HepG2 (cell line): ENCODE measurements around the gene PYCR2. TPM values are rescaled to one million over a fixed set of nuclear protein-coding genes. Genes with fewer than 3 reads are reported as not detected.

Source experiments
- EHMT2 ChIP-seq: fragments of 200-600 bp; sonication (generic); IDR thresholded peaks from 2 replicates; pipeline ENCODE4 v1.7.0; 2017; ENCODE audit warnings: antibody characterized with exemption, low read depth, low read length, borderline replicate concordance
- NFAT5 ChIP-seq: sonication (generic); formaldehyde crosslinking; IDR thresholded peaks from 2 replicates; pipeline ENCODE4 v1.4.0; 2020; ENCODE audit warnings: missing genetic modification reagents
- NRL ChIP-seq: sonication (generic); formaldehyde crosslinking; IDR thresholded peaks from 2 replicates; pipeline ENCODE4 v1.5.0; 2020; ENCODE audit warnings: missing genetic modification reagents, mild to moderate bottlenecking, moderate library complexity, borderline replicate concordance
- RAD51 ChIP-seq: fragments of 450-650 bp; IDR thresholded peaks from 2 replicates; pipeline ENCODE4 v1.6.1; 2016; ENCODE audit warnings: borderline replicate concordance
- SALL1 ChIP-seq: sonication (generic); formaldehyde crosslinking; IDR thresholded peaks from 2 replicates; pipeline ENCODE4 v1.8.0; 2022; ENCODE audit warnings: mild to moderate bottlenecking, missing genetic modification reagents
- SNAPC5 ChIP-seq: sonication (generic); formaldehyde crosslinking; IDR thresholded peaks from 2 replicates; pipeline ENCODE4 v1.8.1; 2023; ENCODE audit warnings: mild to moderate bottlenecking, missing genetic modification reagents, borderline replicate concordance
- ZNF225 ChIP-seq: sonication (generic); formaldehyde crosslinking; IDR thresholded peaks from 2 replicates; pipeline ENCODE4 v1.4.0; 2020; ENCODE audit warnings: mild to moderate bottlenecking, missing genetic modification reagents
- ZNF280B ChIP-seq: sonication (generic); formaldehyde crosslinking; IDR thresholded peaks from 2 replicates; pipeline ENCODE4 v1.5.0; 2020; ENCODE audit warnings: missing genetic modification reagents, mild to moderate bottlenecking, borderline replicate concordance
- ZNF724P ChIP-seq: sonication (generic); formaldehyde crosslinking; IDR thresholded peaks from 2 replicates; pipeline ENCODE4 v1.8.0; 2022; ENCODE audit warnings: missing genetic modification reagents, borderline replicate concordance
- polyA plus RNA-seq, 8 experiments: library from polyadenylated mRNA; depleted of rRNA in 3 of 8; stranded (reverse) in 7 of 8; unstranded in 1 of 8; fragments of >200 nt; fragmentation: Illumina TruSeq in 4 of 8; extraction: Trizol in 4 of 8; gene quantifications; 2 replicates each; pipeline versions ENCODE4 v1.2.1 to v1.2.3, GENCODE V29; 2011 to 2016; ENCODE audit warnings: low read depth in 4 of 8, missing spikeins in 1 of 8, mixed read lengths in 1 of 8; ENCODE audit not compliant: insufficient read depth in 1 of 8
- total RNA-seq, 5 experiments: library from RNA; depleted of rRNA; stranded (reverse); fragments of >200 nt; fragmentation: Illumina TruSeq; extraction: Trizol; gene quantifications; 2 replicates each; pipeline ENCODE4 v1.2.3, GENCODE V29; 2016; ENCODE audit warnings: low read depth in 1 of 5
- TF ChIP-seq, protein P1 (sequence below): sonication (generic); formaldehyde crosslinking; conservative IDR thresholded peaks from 2 replicates; pipeline ENCODE4 v1.8.0; 2022; ENCODE audit warnings: low read depth, missing genetic modification reagents
- TF ChIP-seq, protein P2 (sequence below): sonication (generic); formaldehyde crosslinking; IDR thresholded peaks from 2 replicates; pipeline ENCODE4 v1.4.0; 2020; ENCODE audit warnings: mild to moderate bottlenecking, missing genetic modification reagents

The PYCR2 gene
- total and polyA plus RNA-seq, 2 of the 13 experiments (the other 11 are each of a cell fraction or from before 2014, with no cell fraction given) = 47.2 to 47.8 TPM

DNA sequence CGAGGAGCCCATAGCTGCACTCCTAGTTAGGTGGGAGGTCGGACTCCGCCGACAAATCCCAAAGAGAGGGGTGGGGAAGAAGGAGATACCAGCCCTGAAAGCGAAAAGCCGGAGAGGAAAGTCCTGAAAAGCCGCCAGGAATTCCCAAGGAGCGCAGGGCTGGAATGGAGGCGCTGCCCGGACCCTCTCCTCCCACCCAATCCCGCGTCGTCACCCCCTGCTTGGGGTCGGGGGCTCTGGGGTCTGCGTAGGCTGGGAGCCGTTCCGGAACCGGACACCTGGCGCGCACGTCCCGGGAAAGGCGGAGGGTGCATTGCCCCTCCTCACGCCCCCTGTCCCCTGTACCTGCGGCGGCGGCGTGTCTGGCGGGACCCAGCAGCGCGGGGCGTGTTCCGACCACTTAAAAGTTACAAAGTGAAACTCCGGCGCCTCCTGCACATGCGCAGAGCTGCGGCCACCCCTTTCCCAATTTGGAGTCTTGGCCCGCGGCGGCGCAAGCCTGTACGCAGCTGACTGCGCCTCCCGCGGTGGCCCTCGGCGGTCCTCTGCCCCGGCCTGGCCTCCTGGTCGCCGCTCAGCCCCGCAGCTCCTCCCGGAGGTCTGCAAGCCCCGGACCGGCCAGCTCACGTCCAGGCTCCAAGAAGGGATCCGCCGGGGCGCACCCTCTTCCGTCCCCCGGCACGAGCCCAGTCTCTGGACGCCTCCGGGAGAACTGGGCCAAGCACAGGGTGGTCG is 41.9 kb downstream of the PYCR2 start, which contains the start of gene TMEM63A (continued):
- no peak for TF ChIP-seq ZNF280B
- no peak; the same call in 1 of the 2 replicates for TF ChIP-seq ZNF225 (CRISPR knock-in tag)
- no peak for TF ChIP-seq ZNF724P
- peak; percentile 54; the same call in 1 of the 2 replicates for TF ChIP-seq NRL (CRISPR knock-in tag)
- TF ChIP-seq SALL1 (CRISPR knock-in tag) = peak; percentile 64
- TF ChIP-seq, protein P1, sequence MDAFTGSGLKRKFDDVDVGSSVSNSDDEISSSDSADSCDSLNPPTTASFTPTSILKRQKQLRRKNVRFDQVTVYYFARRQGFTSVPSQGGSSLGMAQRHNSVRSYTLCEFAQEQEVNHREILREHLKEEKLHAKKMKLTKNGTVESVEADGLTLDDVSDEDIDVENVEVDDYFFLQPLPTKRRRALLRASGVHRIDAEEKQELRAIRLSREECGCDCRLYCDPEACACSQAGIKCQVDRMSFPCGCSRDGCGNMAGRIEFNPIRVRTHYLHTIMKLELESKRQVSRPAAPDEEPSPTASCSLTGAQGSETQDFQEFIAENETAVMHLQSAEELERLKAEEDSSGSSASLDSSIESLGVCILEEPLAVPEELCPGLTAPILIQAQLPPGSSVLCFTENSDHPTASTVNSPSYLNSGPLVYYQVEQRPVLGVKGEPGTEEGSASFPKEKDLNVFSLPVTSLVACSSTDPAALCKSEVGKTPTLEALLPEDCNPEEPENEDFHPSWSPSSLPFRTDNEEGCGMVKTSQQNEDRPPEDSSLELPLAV (CRISPR knock-in tag) = no peak
- TF ChIP-seq, protein P2, sequence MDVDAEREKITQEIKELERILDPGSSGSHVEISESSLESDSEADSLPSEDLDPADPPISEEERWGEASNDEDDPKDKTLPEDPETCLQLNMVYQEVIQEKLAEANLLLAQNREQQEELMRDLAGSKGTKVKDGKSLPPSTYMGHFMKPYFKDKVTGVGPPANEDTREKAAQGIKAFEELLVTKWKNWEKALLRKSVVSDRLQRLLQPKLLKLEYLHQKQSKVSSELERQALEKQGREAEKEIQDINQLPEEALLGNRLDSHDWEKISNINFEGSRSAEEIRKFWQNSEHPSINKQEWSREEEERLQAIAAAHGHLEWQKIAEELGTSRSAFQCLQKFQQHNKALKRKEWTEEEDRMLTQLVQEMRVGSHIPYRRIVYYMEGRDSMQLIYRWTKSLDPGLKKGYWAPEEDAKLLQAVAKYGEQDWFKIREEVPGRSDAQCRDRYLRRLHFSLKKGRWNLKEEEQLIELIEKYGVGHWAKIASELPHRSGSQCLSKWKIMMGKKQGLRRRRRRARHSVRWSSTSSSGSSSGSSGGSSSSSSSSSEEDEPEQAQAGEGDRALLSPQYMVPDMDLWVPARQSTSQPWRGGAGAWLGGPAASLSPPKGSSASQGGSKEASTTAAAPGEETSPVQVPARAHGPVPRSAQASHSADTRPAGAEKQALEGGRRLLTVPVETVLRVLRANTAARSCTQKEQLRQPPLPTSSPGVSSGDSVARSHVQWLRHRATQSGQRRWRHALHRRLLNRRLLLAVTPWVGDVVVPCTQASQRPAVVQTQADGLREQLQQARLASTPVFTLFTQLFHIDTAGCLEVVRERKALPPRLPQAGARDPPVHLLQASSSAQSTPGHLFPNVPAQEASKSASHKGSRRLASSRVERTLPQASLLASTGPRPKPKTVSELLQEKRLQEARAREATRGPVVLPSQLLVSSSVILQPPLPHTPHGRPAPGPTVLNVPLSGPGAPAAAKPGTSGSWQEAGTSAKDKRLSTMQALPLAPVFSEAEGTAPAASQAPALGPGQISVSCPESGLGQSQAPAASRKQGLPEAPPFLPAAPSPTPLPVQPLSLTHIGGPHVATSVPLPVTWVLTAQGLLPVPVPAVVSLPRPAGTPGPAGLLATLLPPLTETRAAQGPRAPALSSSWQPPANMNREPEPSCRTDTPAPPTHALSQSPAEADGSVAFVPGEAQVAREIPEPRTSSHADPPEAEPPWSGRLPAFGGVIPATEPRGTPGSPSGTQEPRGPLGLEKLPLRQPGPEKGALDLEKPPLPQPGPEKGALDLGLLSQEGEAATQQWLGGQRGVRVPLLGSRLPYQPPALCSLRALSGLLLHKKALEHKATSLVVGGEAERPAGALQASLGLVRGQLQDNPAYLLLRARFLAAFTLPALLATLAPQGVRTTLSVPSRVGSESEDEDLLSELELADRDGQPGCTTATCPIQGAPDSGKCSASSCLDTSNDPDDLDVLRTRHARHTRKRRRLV (CRISPR knock-in tag) = peak; percentile 64; the same call in 1 of the 2 replicates
- no peak for TF ChIP-seq NFAT5
- TF ChIP-seq RAD51 = no peak
- TF ChIP-seq EHMT2 = no peak
- no peak for TF ChIP-seq SNAPC5 (CRISPR knock-in tag)
